NCI-H2196 (cell line): Measurements from ENCODE around the gene LRP1B.
"Not testable (repeated sequence)": the region's sequence is repeated elsewhere in the genome, so short reads cannot be mapped to it uniquely, and the experiment has no call there.

ENCODE experiments used
- DNase-seq: peaks from one replicate; lab custom pipeline; 2025; ENCODE audit not compliant: unreplicated experiment; lab: John Stamatoyannopoulos, UW

Gene LRP1B

DNA sequence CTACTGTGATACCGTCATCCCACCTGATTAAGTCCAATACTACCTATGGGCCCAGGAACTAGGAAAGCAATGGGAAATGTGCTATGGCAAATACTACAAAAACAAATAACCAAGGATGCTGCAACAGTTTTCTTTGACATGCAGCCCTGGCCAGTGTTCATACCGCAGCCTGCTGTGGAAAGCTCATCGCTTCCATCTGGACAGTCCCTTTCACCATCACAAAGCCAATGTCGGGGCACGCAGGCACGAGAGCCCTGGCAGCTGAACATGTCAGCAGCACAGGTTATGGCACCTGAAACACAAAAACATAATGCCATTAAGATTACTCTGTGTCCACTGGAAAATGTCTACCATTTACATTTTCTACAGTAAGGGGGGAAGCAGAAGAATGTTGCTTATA, 1621.1 kb downstream of the LRP1B start:
- no peak for DNase-seq

DNA sequence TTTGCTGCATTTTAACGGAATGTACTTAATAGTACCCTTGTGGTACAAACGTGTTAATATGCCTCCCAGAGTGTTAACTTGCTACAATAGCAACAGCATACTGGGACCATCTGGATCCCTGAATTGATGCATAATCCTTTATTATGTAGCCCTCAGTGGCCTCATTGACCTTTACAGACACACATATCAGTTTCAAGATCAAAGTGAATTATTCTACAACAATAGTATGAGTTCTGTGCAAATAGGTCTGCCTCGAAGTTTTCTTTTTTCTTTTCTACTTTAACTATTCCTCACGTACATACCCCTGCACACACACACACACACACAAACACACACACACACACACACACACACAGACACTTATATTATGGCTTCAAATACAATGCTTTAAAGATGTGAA, 1622.1 kb downstream of the LRP1B start:
- DNase-seq: no peak

DNA sequence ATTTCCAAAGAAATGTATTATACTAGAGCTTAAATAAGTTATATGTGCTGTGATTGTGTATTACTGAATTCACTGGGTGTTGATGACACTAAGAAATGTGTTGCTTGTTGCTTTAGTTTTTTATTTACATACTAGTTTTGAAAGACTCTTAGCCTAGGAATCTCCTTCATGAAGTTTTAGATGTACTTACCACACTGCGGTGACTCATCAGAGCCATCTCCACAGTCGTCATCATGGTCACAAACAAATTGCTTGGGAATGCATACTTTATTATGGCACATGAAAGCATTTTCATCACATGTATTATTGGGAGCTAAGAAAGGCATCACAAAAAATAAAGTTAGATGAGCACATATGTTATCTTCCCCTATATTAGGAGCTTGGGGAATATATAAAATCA, 1624.2 kb downstream of the LRP1B start:
- DNase-seq: no peak

DNA sequence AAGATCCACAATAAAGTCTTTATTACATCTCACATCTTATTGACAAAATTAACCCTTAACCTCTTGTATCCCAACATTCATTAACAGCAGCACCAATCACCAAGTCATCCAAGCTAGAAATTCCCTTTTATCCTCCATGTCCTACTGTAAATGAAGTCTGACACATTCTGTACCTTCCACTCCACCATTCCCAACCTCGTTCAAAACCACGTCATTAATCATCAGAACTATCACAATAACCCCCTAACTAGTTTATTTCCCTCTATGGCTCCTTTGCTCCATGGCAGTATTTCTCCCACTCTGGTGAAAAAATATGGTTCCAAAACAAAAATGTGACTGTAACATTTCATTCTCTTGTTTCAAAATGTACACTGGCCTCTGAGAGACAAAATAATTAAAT, 1626.2 kb downstream of the LRP1B start:
- DNase-seq: no peak

DNA sequence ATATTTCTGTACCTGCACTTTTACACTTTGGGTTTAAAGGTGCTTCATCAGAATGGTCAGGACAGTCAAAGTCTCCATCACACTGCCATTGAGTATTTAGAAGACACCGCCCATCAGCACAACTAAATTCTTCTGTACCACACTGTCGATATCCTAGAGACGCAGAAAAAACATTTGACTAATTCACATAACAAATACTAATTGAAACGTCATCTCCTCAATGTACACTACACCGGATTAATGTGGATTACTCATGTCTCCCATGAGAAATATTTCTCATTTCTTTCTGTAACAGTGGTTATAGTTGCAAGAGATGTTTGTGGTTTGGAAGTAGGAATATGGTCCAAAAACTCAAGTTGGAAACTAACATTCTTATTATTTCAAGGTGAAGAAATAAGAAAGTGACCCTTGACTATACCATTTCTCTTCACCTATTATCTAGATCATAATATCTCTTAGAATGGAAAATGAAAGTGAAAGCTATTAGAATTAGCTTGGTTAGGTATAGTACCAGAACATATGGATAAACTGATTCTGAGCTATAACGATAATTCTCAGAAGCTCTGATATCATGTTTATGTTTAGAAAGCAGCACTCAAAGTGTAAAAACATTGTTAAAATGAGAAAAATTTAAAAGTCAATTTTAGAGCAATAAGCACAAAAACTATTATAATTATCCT, 1627.7 kb downstream of the LRP1B start:
- no peak for DNase-seq

DNA sequence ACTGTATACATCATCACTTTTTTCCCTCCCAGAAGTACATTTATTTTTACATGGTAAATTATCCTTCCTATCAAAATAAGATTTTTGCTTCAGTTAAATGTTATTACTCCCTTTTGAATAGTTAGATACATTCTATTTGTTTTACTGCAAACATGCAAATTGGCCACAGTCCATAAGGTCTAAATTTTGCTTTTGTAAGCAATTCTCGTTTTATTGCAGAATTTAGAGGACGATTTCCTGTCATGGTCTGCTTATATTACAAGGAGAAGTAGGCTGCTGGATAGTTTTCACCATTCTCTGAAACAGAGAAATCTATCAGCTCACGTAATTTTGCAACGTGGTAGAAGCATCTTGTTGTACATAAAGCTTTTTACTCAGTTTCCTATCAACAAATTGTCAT, 1632.5 kb downstream of the LRP1B start:
- no peak for DNase-seq

DNA sequence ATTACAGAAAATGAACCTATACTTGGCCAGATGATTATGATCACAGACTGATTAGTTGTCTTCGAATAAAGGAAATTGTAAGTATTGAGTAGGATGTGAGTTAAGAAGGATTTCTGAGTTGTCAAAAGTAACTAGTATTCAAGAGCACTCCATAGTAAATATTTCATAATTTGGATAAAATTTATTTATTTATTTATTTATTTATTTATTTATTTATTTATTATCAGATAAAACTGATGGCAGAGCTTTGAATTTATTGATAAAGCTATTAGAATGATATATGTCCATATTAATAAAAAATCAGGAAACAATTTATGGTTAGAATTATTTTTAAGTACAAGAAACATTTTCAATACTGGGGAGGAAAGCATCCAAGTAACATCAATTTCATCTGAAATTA, 1634.1 kb downstream of the LRP1B start:
- DNase-seq: no peak

DNA sequence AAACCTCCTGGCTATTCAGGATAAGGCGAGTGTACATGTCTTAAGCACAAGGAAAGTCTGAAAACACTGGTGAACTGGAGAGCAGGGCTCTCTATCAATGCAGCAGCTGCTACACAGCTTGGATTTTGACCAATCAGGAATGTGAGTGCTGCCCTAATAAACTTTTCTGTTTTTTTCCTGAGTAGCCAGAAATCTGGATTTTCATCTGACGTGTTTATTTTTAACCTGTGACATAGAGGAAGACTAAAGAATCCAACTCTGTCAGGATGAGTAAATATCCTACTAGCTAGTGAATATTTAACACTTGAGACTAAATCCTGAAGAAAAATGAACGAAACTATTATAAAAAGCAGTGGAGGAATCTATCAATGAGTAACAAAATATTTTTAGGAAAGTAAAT, 1638.9 kb downstream of the LRP1B start:
- no peak for DNase-seq

DNA sequence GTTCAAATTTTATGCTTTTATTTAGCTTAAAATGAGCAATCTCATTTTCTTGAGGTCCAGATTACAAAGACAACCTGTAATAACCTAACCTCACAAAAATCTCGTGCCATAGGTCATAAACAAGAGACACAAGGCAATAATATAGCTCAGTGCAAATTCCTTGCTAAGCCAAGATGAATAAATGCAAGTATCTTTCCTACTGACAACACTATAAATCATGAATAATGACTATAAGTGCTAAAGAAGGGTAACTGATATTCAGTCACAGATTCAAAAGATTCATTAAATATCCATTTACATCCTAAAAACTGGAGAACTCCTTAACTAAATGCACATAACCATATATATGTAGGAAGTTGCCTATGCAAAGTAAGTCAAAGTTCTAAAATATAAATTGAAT, 1641.6 kb downstream of the LRP1B start:
- no peak for DNase-seq

DNA sequence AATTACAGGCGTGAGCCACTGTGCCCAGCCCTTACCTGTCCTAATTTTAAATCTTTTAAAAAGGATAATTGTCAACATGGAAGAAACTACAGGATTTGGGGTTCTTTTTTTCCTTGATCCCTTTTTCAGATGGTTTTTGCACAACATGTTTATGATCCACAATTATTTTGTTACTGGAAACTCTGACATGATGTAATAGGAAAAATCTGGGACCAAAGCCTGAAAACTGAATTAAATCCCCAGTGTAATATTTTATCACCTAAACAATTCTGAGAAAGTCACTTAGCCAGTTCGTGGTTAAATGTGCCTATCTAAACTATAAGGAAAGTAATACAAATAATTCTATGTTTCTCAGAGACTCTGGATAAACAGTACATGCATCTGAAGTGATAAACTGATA, 1649.7 kb downstream of the LRP1B start:
- DNase-seq: no peak

DNA sequence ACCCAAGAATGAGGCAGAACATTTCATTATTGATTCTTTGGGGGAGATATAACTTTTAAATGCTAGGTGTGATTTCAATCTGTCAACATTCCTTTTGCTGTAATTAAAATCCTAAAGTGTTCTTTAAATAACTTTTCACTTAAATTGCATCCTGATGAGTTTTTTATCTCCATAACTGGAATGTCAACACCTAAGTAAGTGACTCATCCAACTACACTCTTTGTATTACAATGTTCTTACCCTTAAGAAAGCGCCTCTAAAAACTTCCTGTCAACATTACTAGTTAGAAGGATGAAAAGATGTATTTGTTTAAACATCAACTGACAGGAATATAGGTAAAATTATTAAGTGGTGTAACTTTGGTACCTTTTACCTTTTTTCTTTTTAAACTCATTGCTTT, 1657.0 kb downstream of the LRP1B start:
- DNase-seq: no peak

DNA sequence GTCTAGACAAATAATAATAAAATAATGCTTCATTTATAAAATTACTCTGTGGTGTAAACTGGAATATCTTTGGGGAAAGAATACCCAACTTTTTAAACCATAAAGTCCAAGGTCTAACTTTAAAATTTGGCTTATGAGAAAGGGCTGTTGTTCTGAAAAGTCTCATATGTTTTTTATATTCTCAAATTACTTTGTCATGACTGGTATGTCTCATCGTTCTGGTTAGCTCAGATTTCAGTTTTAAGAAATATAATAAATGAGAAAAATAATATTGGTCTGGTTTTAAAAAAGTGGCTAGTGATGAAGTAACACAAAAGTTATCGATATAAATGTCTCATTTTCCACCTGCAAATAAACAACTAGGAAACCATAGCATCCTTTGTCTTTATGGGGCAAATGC, 1658.1 kb downstream of the LRP1B start:
- DNase-seq: no peak

DNA sequence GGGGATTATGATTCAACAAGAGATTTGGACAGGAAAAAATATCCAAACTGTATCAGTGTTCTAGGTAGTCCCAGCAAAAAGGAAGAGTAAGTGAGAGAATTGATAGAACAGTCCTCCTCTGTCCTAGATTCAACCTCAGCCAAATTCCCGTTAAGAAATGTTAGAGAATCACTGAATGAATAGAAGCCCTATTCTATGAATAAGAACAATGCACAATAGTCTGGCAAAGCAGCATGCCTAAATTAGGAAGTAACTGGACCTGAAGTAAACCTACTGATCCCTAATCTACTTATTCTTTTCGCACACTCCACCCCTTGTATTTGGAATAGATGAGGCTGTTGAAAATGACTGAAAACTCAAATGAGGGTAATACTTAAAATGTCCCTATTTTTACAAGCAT, 1665.5 kb downstream of the LRP1B start:
- DNase-seq: no peak

DNA sequence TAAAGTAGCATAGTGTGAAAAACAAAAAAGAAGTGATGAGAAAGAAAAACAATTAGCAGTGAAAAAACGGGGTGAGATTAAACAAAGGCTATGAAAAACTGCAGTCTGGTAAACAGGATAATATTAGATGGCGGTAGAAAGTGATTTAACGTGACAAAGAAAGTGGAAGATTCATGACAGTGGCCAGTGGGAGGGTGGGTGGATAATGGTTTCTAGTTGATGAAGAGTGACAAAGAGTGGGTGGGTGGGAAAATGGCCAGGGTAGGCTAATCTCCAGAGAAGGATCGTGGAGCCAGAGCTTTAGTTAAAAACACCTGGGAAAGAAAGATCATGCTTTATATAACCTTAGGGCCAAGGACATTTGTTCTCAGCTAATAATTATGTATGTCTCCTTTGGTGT, 1667.8 kb downstream of the LRP1B start:
- no peak for DNase-seq

DNA sequence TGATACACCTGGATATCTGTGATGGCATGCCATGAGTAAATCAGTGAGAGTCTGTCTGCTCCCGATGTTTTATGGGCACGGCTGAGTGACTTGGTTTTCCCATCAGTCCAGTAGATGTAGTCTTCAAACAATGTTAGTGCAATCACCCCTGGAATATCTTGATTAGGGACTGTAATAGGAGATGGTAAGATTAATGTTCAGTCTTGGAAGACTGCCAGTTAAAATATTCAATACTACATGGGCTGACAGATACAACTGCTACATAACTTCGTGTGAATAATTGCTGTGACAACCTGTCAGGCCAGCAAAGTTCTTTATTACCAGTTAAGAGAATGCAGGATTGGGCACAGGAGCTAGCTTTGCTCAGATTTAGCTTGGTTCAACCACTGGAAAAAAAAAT, 1673.3 kb downstream of the LRP1B start:
- DNase-seq: no peak

DNA sequence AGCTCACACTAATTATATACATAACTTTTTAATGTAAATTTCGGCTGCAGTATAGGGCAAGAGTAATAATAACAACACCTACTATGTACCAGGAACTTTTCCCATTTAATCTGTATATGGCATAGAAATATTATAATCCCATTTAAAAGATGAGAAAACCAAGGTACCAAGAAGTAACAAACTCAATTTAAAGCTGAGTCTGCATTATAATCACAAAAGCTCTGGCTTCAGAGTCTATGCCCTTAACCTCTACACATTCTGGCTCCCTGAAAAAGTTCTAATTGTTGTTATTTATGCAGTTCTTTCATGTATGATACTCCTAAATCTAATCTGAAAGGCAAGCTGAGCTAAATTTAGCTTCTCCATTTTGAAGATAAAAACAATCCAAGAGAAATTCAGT, 1675.5 kb downstream of the LRP1B start:
- DNase-seq: no peak

DNA sequence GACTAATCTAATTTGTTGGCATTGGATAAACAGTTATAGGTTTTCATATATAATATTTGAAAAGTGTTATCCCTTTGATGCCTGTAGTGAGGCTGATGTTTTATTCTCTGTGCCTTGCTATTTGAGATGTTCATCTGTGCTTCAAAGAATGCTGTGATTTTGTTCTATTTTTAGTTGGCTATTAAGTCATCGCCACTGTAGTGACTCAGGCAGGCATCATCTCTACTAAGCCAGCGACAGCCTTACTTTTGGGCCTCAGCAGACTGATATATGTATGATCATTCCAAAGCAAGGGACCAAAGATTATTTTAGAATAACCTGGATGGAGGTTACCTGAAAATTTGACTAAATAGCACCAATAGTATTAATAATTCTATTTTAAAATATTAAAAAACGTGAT, 1676.1 kb downstream of the LRP1B start:
- DNase-seq: no peak

DNA sequence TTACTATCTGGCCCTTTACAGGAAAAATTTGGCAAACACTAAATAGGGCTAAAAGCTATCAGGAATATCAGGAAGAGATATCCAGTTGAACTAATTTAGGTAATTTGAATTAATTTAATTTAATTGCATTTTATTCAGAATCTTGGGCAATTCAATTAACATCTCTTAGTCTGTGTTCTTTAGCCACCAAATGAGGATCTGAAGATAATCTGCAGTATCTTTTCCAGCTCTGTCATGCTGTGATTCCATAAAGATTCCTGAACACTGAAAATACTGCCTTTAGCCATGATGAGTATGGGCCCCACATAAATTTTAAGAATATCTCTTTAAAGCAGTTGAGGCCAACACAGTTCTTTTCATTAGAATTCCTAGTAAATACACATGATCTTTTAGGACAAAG, 1679.5 kb downstream of the LRP1B start:
- no peak for DNase-seq

DNA sequence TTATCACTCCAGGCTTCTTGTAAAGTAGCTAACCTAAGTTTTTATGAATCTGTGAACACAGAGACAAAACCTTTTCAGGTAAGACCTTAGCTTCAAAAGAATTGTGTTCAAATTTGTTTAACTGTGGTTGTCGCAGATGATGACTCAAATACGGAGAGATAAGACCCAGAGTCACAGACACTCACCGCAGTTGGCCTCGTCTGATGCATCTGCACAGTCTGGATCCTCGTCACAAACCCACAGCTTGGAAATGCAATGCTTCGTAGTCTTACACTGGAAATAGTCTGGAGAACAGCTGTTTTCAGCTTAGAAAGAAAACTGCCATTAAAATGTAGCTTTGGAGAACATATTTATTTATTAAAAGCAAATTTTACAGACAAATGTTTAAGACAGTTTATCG, 1688.5 kb downstream of the LRP1B start:
- no peak for DNase-seq

DNA sequence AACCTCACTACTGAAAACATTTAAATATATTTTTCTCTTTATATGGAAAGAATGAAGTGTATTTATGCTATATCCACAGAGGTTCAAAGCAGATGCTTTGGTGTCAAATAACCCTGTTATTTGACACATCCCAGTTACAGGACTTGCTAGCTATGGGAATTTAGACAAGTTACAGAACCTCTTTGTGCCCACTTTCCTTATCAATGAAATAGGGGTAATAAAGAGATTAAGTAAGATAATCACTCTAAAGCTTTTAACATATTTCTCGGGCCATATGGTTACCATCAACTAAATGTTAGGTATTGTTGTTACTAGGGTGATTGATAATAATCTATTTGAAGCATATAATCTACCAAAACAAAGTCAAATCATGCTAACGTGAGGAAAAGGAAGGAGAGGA, 1690.0 kb downstream of the LRP1B start:
- DNase-seq: no peak

DNA sequence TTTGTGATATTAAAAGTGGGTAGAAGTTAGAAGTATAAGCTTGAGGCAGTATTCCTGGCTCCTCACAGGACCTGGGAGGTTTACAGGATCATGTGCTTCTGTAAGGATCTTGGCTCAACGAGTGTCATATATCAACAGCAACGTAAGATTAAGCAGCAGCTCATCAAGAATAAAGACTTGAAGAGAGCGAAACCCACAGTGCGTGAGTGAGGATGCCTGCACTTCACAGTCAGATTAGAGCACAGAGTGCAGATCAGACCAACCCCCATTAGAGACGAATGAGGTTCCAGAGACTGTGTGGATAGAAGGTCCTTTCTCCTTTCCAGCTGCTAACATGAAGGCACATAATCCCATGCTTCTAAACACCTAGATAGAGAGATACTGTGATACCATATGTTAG, 1693.9 kb downstream of the LRP1B start:
- DNase-seq: no peak

DNA sequence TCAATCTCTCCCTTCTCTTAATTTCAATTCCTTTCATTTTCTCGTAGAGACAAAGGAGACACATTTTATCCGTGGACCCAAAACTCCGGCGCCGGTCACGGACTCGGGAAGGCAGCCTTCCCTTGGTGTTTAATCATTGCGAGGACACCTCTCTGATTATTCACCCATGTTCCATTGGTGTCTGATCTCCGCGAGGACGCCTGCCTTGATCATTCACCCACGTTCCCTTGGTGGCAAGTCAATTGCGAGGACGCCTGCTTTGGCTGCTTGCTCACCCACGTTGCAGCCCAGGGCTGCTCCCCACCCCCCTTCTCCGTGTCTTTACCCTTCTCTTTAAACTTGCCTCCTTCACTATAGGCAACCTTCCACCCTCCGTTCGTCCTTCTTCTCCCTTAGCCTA, 1703.8 kb downstream of the LRP1B start:
- DNase-seq: not testable (repeated sequence)

DNA sequence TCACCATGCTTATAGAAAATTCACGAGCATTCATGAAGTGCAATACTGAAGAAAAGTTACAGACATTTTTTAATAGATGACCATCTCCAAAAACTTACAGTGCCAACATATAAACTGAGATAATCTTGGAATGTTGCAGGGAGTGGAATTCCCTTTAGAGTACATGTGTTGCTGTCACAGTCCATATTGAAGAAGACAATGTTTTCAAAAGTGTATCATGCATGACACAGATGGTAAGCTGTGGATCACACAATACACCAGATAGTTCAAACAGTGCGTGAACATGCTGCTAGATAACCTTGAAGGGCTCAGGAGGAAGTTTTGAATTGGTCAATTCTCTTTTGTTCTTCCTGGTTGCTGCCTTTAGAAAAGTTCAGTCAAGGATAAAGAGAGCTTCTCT, 1706.3 kb downstream of the LRP1B start:
- DNase-seq: no peak

DNA sequence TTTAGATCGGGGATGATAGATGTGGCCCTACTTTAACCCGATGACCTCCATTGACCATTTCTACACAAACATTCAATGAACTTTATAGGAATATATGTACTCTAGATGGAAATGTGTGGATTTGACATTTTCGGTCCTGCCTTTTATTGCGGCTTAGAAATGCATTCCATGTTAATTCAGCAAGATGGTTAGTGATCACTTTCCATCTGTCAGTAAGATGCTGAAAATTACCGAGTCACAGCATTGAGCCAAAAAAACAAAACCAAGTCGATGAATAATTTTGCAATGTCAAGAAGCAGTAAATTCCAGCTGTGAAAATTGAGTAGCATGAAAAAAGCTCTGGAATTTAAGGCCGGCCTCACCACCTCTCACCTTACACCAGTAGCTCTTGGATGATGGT, 1708.1 kb downstream of the LRP1B start:
- no peak for DNase-seq
